GM19452 (cell line): ENCODE measurements around the gene USH1G.
"Not testable (repeated sequence)": the region's sequence is repeated elsewhere in the genome, so short reads cannot be mapped to it uniquely, and the experiment has no call there.

Experiments used
- ATAC-seq: cut with Tn5 transposase; IDR thresholded peaks from one replicate; pipeline ENCODE4 v1.9.1; 2021; ENCODE audit not compliant: unreplicated experiment

The USH1G gene

DNA sequence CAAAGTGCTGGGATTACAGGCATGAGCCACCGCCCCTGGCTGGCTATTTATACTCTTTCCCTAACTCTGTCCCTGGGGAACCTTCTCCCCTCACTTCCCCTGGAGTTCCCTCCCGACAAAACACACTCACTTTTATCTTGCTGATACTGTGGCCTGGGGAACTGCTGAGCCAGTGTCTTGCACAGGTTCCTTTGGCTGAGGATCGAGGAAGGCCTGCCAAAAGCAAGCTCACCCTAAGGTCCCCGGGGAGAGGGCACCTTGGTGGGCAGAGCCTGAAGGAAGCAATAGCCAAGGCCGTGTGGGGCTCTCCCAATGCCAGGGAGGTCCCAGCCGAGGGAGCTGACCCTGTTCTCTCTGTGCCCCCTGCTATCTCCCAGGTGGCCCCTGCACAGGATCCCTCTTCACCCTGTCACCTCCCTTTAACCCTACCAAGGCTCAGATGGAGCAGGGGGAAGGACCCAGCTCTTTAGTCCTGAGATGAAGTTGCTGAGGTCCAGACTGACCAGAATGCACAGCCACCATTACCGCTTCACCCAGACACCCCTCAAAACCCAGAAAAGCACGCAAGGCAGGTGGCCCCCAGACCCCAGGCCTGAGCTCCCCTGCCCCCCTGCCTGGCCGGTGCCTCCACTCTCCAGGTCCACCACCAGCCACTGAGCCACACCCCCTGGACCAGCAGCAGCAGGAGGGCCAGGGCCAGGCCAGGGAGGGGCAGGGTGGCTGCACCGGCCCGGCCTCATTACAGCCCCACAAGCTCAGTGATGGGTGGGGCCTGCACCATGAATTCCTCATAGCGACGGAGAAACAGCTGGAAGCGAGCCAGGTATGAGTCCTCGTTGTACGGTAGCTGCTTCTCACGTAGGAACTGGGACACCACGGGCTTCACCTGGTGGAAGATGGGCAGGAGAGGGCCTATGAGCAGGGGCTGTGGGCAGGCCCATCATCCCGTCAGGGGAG is 45.2 kb downstream of the USH1G start:
- ATAC-seq = no peak

DNA sequence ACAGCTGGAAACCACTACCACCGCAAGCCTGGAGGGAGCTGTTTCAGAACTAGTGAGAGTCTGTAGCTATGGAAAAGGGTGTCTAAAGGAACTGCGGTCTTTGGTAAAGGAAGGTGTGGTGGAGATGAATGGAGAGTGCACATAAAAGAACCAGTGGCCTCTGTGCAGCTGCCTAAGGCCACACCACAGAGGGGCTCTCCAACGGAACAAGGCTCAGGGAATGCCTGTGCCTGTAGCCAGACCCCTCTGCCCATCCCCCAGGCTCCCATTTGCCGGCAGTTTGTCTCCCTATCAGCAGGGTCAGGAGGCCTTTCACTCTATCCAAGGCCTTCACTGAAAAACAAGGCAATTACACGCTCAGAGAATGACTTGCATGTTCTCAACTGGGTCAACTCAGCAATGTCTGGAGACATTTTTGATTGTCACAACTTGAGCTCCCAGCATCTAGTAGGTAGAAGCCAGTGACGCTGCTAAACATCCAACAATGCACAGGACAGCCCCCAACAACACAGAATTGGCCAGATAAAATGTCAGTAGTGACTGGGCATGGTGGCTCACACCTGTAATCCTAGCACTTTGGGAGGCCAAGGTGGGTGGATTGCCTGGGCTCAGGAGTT is 47.0 kb downstream of the USH1G start:
- ATAC-seq = no peak

DNA sequence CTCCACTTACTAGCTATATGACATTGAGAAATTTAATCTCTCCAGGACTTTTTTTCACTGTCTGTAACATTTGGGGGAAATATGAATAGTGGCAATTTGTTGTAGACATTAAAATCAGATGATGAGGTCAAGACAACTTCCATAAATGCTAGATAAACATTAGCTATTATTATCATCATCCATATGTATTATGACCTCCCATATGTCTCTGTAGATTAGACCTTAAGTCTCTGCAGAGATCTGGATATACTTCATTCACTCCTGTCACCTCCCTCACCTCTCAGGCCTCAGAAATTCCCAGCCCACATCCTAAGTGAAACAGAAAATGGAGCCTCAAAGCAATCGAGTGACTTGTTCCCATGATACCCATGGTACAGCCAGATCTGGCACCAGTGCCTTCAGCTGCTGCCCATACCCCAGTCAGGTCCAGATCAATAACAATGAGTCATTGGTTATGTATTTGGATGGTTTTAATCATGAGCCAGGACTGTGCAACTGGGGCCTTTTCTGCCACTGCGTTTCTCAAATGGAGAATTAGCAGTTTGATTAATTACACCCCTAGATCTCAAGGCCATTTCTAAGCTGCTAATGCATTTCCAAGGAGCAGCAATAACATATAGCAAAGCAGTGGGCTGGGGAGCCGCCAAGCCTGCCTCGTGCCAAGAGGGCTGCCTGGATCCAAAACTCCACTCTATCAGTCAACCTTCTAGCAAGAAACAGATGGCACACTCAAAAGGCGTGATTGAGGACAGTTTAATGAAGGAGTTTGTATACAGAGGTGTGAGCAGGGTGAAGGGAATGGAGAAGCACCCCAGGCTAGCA is 47.7 kb downstream of the USH1G start:
- no peak for ATAC-seq

DNA sequence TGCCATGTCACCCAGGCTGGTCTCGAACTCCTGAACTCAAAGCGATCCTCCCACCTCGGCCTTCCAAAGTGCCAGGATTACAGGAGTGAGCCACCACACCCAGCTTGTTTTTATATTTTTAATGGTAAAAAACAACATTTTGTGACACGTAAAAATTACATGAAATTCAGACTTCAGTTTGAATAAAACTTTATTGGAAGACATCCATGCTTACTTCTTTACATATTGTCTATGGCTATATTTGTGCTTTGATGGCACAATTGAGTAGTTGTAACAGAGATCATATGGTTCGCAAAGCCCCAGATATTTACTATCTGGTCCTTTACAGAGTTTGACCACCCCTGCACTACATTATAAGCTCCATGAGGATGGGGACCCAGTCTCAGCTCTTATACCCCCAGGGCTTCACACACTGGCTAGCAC is 48.4 kb downstream of the USH1G start:
- ATAC-seq = no peak

DNA sequence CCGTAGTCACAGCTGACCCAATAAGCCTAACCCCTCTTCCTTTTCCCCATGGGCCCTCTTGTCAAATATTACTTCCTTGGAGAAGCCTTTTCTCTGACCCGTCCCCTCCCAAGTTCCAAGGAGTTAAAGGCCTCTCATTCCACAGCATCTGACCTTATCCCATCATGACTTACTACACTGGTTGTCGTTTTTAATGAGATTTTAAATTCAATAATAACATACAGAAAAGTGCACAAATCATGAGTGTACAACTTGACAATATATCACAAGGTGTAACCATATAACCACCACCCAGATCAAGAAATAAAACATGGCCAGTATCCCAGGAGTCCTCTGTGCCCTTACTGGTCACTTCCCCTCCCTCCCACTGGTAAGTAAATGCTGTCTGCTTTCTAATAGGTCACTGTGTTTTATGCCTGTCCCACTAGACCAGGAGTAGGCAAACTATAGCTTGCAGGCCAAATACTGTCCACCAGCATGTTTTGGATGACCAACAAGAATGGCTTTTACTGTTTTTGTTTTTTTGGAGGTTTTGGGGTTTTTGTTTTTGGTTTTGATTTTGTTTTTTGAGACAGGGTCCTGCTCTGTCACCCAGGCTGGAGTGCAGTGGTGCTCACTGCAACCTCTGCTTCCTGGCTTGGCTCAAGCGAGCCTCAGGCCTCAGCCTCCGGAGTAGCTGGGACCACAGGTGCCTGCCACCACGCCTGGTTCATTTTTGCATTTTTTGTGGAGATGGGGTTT is 49.0 kb downstream of the USH1G start:
- no peak for ATAC-seq

DNA sequence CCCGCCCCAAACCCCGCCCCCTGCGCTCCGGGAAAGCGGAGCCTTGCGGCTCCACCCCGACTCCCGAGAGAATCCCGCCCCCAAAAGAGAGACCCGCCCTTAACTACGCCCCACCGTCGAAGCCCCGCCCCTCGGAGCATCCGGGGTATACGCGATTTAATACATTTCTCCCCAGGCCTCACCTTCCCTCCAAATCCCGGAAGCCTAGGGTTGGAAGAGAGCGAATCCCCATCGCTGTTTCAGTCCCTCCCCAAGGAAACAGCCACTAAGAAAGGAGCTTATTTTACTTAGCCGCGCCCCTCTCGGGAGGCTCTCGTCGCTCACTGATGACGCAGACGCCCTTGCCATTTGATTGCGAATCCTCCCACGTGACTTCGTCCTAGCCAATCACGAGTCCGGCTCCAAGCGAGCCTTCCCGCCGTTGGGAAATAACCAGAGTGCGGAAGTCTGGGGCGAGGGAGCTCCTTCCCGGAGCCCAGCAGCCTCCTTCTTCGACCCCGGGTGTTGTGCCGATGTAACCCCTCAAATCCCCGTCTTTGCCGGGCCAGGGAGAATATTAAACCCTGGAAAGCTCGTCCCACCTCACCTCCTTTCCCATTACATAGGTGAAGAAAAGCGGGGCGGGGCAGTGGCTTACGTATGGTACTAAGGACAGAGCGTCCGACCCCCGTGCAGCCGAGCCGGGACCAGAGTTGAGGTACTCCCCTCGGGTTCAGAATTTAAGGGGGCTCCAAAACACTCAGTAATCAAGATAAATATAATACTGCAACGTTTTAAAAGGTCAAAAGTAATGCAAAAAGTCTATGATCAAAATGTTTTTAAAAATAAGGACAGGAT is 49.8 kb downstream of the USH1G start:
- peak; percentile 81 for ATAC-seq

DNA sequence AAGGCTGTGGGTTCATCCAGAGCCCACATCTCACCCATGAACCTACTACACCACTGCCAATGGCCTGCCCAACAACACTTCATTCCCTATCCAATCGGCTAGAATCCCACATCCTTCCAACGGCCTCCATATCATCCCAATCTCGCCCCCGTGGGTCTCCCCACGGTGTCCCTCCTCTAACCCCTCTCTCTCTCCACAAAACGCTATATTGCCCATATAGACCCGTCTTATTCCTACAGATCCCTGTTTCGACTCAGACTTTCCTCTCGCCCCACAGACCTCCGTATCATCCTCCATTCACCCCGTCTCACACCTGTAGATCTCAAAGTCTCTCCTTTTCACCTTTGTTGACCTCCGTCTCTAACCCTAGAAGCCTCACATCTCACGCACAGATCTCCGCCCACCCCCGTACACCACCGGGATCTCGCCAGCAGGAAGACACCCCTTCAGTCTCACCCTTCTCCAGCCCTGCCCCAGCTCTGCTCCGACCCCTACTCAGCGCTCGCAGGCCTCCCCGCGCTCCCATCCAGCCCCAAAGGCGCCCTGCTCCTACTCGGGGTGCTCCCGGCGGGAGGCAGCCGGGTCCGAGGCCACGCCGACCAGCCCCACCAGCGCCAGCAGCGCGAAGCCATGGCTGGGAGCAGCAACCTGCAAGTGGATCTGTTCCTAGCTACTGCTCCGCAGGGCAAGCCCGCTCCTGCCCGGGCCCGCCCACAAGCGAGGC is 50.6 kb downstream of the USH1G start, which contains the start of gene FDXR:
Gene FDXR, minus strand, starts transcription at position 682 of the 724 bp plus-strand sequence. Its CDS starts 50 bp downstream, at position 632.
- peak; percentile 28 for ATAC-seq

DNA sequence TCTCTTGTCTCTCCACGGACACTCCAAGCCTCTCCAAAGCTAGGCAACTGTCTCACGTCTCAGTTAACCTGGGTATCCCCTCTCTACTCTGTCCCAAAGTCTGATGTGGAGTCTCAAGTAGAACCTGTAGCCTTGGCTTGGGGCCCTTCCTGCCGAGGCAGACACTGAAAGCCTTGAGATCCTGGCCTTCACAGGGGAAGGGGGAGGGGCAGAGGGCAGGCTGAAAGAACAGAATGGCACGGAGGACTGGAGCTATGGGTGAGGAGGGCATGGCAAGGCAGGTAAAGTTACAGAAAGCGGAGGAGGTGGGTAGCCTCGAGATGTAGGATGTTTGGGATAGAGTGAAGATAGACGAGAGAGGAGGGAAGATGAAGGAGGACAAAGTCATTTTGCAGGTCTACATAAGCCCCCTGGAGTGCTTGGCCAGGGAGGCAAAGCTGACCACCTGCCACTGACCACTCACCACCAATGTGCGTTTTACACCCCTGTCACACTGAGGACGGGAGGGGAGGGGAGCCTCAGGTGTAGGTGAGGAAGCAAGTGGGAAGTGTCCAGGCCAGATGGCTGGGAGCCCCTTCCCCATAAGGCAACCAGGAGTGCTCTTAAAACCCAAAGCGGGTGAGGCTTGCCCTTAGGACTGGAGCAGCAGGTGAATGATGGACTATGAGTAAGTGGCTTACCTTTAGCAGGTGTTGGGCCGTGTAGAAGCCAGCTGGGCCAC is 51.5 kb downstream of the USH1G start:
- ATAC-seq = no peak

DNA sequence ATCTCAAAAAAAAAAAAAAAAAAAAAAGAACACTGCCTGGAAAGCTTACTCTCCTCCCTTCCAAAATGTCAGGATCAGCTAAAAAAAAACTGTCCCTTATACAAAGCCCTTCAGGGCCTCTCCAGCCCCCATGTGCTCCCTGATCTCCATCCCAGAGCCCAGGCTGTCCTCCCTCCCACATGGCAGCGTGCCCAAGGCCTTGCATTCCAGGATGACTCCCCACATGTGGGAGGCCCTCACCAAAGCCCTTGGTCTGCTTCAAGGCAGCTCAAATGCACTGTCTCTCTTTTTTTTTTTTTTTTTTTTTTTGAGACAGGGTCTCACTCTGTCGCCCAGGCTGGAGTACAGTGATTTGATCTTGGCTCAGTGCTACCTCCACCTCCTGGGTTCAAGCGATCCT is 52.5 kb downstream of the USH1G start:
- ATAC-seq = no peak

DNA sequence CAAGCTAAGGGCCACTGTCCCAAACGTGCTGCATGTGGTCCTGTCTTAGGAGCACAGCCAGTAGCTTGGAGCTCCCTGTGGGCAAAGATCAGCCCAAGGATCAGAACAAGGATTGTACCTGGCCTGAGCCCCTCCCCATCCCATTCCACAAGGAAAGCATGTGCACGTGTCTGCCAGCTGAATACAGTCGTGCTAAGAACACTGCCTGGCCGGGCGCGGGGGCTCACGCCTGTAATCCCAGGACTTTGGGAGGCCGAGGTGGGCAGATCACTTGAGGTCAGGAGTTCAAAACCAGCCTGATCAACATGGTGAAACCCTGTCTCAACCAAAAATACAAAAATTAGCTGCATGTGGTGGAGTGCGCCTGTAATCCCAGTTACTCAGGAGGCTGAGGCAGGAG is 53.0 kb downstream of the USH1G start:
- ATAC-seq = not testable (repeated sequence)

DNA sequence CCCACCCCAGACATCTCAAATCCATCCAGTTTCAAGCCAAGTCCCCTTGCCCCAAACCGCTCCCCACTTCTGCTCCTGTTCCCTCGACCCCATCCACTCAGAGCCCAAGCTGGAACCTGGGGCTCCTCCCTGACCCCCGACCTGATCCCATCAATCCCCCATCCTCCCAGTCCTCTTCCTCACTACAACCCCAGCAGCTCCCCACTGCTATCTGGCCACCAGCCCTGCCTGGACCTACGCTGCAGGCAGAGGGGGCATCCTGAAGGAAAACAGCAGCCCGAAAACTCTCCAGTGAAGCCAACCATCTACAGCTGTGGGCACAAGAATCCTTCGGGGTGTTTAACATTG is 54.2 kb downstream of the USH1G start:
- ATAC-seq = no peak

DNA sequence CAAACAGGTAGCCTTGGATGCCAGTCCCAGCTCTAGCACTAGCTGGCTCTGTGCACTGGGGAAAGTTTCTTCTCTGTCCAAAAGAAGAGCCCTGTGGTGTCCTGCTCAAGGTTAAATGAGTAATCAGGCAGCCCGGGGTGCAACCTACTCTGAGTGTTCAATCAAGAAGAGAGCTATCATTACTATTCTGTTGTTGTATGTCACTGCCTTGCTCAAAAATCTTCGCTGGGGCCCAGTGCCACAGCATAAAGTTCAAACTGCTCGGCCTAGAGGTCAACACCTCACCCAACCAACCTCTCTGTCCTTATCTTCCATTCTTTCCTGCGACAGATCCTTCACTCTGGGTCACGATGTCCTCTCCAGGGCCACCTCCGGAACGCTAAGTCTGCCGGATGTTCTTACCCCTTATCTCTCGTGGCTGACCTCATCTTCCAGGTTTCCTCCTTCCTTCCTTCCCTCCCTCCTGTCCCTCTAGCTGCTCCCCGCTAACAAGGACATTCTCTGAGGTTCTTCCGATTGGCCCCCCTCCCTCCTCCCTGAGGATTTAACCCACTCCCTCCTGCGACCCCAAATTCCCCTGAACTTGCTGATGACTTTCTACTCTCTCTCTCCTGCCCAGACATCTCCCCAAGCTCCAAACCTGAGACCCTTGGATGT is 54.7 kb downstream of the USH1G start:
- no peak for ATAC-seq

DNA sequence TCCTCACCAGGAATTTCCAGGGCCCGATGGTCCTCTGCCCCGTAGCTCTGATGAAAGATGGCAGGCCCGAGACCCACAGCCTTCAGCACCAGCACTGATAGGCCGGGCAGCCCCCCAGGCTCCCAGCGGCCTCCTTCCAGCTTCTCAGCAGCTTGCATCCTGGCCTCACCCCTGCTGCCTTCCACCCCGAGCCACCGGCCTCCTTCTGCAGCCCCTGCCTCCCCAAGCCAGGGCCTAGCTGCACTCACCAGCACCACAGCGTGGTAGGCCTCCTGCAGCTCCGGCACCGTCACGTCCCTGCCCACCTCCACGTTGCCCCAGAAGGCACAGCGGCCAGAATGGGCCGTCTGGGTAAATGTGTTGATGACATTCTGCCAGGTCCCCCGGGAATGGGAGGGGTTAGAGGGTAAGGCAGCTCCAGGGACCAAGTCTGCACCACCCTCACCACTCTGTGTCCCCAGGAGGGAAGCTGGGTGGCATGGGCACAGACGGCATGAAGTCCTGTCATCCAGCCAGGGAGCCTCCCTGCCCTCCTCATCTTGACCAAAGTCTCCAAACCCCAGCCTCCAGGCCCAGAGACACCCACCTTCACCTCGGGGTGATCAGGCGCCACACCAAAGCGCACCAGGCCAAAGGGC is 56.7 kb downstream of the USH1G start:
- ATAC-seq = no peak
